Muscle layer of duodenum (tissue), 2 donors: ENCODE data around the gene UBR4.

Experiments
- H3K27ac ChIP-seq: one replicate; pipeline ENCODE4 v1.7.0; 2013; ENCODE audit warnings: mild to moderate bottlenecking, low read length
- H3K27me3 ChIP-seq: one replicate; pipeline ENCODE4 v1.7.0; 2013; ENCODE audit warnings: low read depth, mild to moderate bottlenecking, control low read depth, low read length
- H3K36me3 ChIP-seq, 2 donors: one replicate each; pipeline ENCODE4 v1.7.0; 2013; ENCODE audit warnings: low read length in 2 of 2, control low read depth in 1 of 2, mild to moderate bottlenecking in 1 of 2; ENCODE audit not compliant: insufficient read depth in 2 of 2, control insufficient read depth in 1 of 2
- H3K4me1 ChIP-seq, 2 donors: one replicate each; pipeline ENCODE4 v1.7.0; 2013; ENCODE audit warnings: low read length in 2 of 2, mild to moderate bottlenecking in 2 of 2, control low read depth in 1 of 2, moderate library complexity in 1 of 2; ENCODE audit not compliant: insufficient read depth in 2 of 2, control insufficient read depth in 1 of 2
- H3K4me3 ChIP-seq, 2 donors: one replicate each; pipeline ENCODE4 v1.7.0; 2013; ENCODE audit warnings: low read length in 2 of 2, low read depth in 1 of 2, mild to moderate bottlenecking in 1 of 2
- H3K9me3 ChIP-seq, 2 donors: one replicate each; pipeline ENCODE4 v1.7.0; 2013; ENCODE audit warnings: low read length in 2 of 2, control low read depth in 1 of 2, mild to moderate bottlenecking in 1 of 2; ENCODE audit not compliant: control insufficient read depth in 1 of 2
- donor health status: healthy.

Gene UBR4

GRCh38 chr1:19037659-19038058 lies 172.4 kb downstream of the UBR4 start:
- Histone ChIP-seq H3K36me3 (no peaks in the 10 kb centered on the region), H3K4me3 (no peak overlapping the region), H3K27me3 (no peaks in the 10 kb centered on the region), H3K27ac (no peak overlapping the region), H3K4me1 (peaks cover 0 to 3% of the 10 kb centered on the region in 2 donors), H3K9me3 (no peaks in the 10 kb centered on the region)

DNA sequence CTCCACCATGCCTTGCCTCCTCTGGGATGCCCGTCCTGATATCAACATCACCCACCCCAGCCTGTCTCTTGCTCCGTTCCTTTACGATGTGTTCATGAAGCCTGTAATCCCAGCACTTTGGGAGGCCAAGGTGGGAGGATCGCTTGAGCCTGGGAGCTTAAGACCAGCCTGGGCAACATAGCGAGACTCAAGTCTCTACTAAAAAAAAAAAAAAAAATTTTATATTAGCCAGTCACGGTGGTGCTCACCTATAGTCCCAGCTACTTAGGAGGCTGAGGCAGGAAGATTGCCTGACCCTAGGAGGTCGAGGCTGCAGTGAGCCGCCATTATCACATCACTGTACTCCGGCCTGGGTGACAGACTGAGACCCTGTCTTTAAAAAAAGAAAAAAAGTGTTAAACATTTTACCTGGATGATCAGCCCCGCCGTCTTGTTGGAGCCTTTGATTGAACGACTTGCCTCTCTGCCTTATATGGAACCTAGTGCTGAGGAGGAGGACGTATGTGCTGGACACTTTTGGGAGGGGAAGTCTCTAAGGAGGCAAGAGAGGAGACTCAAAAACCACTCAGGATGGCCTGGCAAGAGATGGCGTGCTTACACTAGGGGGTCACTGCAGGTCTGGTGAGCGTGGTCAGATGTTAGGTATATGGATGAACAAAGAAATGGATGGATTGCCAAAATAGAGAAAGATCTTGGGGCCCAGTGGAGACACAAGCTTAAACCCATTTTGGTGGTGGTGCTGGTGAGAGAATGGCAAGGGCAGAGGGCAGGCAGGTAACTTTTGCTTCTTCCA lies 173.1 kb downstream of the UBR4 start:
- Histone ChIP-seq H3K36me3 (no peaks in the 10 kb centered on the region), H3K27ac (no peak overlapping the region), H3K4me3 (no peak overlapping the region), H3K27me3 (no peaks in the 10 kb centered on the region), H3K4me1 (peaks cover 0 to 3% of the 10 kb centered on the region in 2 donors), H3K9me3 (no peaks in the 10 kb centered on the region)

DNA sequence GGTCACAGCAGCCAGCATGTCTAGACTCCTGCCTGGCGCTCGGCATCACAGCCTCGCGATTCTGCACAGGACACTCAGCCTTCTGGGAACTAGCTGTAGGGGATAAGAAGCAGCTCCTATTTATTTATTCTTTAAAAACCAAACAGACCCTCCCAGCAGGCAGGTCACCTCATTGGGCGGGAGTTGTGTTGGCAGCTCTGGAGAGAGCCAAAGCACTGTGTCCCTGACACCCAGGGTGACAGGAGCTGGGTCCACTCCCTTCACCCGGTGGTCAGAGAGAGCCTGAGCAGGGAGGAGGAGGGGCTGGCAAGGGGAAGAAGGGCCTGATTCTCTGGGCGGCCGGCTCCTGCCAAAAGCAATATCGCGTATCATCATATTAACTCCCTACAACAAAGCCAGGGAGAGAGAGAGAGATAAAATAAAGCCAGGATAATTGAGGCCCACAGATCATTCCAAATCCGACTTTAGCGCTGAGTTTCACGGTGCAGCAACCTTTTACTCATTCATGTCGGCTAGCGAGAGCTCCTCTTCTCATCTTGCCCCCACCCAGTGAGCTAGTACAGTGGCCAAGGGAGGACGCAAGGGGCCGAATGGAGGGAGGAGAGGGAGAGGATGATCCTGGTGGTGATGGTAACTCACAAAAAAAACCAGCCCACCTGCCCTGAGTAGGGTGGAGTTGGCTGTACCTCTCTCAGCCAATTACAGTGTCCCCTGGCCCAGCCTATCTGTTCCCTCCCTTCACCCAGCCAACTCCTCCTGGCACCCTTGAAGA lies 173.8 kb downstream of the UBR4 start:
- Histone ChIP-seq H3K4me1 (peaks cover 0 to 3% of the 10 kb centered on the region in 2 donors), H3K4me3 (no peak overlapping the region), H3K27me3 (no peaks in the 10 kb centered on the region), H3K27ac (no peak overlapping the region), H3K36me3 (no peaks in the 10 kb centered on the region), H3K9me3 (no peaks in the 10 kb centered on the region)

DNA sequence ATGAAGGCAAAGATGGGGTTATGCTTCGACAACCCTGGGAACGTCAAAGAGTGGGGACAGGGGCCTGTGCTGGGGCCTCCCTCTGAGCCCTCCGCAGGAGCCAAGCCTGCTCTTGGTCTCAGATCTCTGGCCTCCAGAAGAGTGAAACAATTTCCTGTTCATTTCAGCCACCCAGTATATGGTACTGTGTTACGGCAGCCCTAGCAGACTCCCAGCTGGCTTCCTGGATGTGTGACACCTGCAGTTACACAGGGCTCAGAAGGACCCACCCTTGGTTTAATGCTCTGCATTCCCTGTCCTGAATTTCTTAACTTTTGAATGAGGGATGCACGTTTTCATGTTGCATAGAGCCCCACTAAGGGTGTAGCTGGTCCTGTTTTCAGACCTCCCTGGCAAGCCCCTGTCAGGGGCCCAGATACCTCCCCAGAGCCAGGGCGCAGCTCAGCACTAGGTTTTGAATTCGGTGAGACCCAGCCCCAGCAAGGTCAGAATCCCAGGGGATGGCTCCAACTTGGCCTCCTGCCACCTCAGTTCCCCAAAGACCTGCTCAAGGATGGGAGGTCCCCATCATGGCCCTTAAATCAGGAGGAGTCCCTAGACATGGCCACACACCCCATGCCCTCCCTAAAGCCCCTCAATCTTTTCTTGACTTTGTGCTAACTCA lies 174.6 kb downstream of the UBR4 start:
- no peaks in the 10 kb centered on the region for H3K36me3 ChIP-seq
- no peaks in the 10 kb centered on the region for H3K27me3 ChIP-seq
- H3K27ac ChIP-seq = no peak overlapping the region
- H3K9me3 ChIP-seq = no peaks in the 10 kb centered on the region
- H3K4me3 ChIP-seq = no peak overlapping the region
- H3K4me1 ChIP-seq = peaks cover 0 to 3% of the 10 kb centered on the region in 2 donors

- Histone ChIP-seq H3K27me3 (no peaks in the 10 kb centered on the region), H3K9me3 (no peaks in the 10 kb centered on the region), H3K27ac (no peak overlapping the region), H3K36me3 (no peaks in the 10 kb centered on the region), H3K4me1 (peaks cover 0 to 3% of the 10 kb centered on the region in 2 donors), H3K4me3 (no peak overlapping the region)
Measured at GRCh38 chr1:19034721-19035120, 175.3 kb downstream of the UBR4 start.

DNA sequence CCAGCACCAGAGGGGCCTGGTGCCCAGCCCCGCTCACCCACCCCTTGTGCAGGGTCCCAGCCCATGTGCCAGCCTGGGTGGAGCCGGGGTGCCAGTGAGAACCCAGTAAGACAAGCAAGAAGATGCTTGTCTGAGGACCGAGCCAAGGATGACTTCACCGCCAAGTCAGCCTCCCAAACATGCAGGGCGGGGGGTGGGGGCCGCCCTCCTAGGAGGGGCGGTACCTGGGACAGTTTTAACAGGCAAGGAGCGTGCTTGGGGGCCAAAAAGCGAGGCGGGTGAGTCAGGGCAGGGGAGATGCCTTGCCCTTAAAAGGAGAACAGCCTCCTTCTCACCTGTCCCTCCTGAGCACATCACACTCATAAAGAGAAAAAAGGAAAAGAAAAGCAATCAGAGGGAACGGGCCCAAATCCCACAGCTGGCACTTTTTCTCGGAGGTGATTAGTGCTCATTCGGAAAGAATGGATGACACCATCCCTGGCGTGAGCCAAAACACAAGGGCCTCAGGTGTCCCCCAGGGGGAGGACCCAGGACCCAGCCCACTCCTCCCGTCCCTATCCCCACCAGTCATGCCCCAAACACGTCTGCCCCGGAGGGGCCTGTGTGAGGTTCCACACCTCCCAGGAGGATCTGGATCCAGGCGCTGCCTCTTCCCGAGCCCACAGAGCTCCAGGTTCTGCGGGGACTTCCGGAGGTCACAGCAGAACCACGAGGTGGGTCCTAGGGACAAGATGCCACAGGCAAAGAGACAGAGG lies 176.0 kb downstream of the UBR4 start:
- no peaks in the 10 kb centered on the region for H3K9me3 ChIP-seq
- H3K27me3 ChIP-seq = peaks cover 3% of the 10 kb centered on the region
- H3K27ac ChIP-seq = no peak overlapping the region
- H3K4me1 ChIP-seq = peaks cover 0 to 3% of the 10 kb centered on the region in 2 donors
- H3K4me3 ChIP-seq = no peak overlapping the region
- H3K36me3 ChIP-seq = no peaks in the 10 kb centered on the region

- Histone ChIP-seq H3K27ac (no peak overlapping the region), H3K4me1 (peaks cover 0 to 3% of the 10 kb centered on the region in 2 donors), H3K36me3 (no peaks in the 10 kb centered on the region), H3K4me3 (no peak overlapping the region), H3K27me3 (peaks cover 5% of the 10 kb centered on the region), H3K9me3 (no peaks in the 10 kb centered on the region)
Measured at GRCh38 chr1:19033515-19033839, 176.6 kb downstream of the UBR4 start.

- H3K27ac ChIP-seq = no peak overlapping the region
- H3K9me3 ChIP-seq = no peaks in the 10 kb centered on the region
- H3K4me3 ChIP-seq = no peak overlapping the region
Measured at GRCh38 chr1:19032701-19033514, 177.2 kb downstream of the UBR4 start.

DNA sequence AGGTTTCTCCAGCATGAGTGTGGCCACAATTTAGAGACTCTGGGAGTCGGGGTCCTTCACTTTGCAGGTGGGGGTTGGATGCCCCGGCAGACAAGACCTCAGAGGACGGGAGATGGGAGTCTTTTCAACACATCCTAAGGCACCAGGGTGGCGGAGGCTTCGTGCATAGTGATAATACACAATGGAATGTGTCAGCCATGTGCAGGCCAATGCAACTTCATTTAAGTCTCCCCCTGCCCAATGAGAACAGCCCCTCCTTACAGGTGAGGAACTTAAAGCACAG lies 177.7 kb downstream of the UBR4 start:
- Histone ChIP-seq H3K36me3 (no peaks in the 10 kb centered on the region), H3K27ac (no peak overlapping the region), H3K27me3 (peaks cover 5% of the 10 kb centered on the region), H3K4me3 (no peak overlapping the region), H3K9me3 (no peaks in the 10 kb centered on the region), H3K4me1 (peaks cover 0 to 3% of the 10 kb centered on the region in 2 donors)

More at GRCh38 chr1:19032701-19033514, 177.2 kb downstream of the UBR4 start:
- Histone ChIP-seq H3K4me1 (peaks cover 0 to 3% of the 10 kb centered on the region in 2 donors), H3K36me3 (no peaks in the 10 kb centered on the region), H3K27me3 (peaks cover 5% of the 10 kb centered on the region)

GRCh38 chr1:19029191-19030085 lies 180.6 kb downstream of the UBR4 start:
- no peaks in the 10 kb centered on the region for H3K4me1 ChIP-seq
- H3K36me3 ChIP-seq = no peaks in the 10 kb centered on the region
- no peak overlapping the region for H3K4me3 ChIP-seq
- peaks cover 0 to 5% of the 10 kb centered on the region in 2 donors for H3K9me3 ChIP-seq
- H3K27ac ChIP-seq = no peak overlapping the region
- H3K27me3 ChIP-seq = peaks cover 5% of the 10 kb centered on the region
